ENCODE measurements around the gene SENP1.

SENP1 gene

GRCh38 chr12:48024735-48025134 lies 81.1 kb downstream of the SENP1 start:
- FAIRE-seq (no peak), DNase-seq (ENCODE audit: insufficient read length, low spot score) (no peak)
- TF ChIP-seq, protein P1, sequence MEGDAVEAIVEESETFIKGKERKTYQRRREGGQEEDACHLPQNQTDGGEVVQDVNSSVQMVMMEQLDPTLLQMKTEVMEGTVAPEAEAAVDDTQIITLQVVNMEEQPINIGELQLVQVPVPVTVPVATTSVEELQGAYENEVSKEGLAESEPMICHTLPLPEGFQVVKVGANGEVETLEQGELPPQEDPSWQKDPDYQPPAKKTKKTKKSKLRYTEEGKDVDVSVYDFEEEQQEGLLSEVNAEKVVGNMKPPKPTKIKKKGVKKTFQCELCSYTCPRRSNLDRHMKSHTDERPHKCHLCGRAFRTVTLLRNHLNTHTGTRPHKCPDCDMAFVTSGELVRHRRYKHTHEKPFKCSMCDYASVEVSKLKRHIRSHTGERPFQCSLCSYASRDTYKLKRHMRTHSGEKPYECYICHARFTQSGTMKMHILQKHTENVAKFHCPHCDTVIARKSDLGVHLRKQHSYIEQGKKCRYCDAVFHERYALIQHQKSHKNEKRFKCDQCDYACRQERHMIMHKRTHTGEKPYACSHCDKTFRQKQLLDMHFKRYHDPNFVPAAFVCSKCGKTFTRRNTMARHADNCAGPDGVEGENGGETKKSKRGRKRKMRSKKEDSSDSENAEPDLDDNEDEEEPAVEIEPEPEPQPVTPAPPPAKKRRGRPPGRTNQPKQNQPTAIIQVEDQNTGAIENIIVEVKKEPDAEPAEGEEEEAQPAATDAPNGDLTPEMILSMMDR (IDR thresholded peaks at IDR 0.05; ENCODE audit: insufficient read depth, missing control alignments), result no peak

DNA sequence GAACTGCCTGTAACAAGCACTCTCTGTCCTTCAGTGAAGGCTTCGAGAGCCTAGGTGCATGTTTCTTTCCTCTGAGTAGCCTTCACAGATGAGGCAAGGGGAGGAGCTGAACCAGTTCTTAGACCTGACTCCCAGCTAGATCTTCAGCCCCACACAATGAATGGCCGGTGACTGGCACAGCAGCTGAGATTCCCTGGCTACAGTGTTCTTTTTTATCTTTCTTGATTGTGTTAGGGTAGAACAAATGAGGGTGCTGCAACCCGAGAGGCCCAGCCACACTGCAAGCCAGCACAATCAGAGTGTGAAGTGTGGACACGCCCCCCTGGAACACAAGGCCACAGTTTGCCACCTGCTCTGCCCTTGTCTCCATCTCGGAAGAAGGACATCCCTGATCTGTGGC lies 82.5 kb downstream of the SENP1 start:
- TF ChIP-seq, protein P1 (IDR thresholded peaks at IDR 0.05; ENCODE audit: insufficient read depth, missing control alignments), result no peak
- DNase-seq (ENCODE audit: insufficient read length, low spot score) (no peak), FAIRE-seq (no peak)

- FAIRE-seq (no peak), DNase-seq (ENCODE audit: insufficient read length, low spot score) (no peak)
- TF ChIP-seq, protein P1 (IDR thresholded peaks at IDR 0.05; ENCODE audit: insufficient read depth, missing control alignments), result no peak
These were observed 83.0 kb downstream of the SENP1 start for GRCh38 chr12:48022676-48023385.

- no peak for FAIRE-seq
- TF ChIP-seq, protein P1 (IDR thresholded peaks at IDR 0.05; ENCODE audit: insufficient read depth, missing control alignments), result no peak
- no peak for DNase-seq (ENCODE audit: insufficient read length, low spot score)
These were observed 83.7 kb downstream of the SENP1 start for GRCh38 chr12:48022180-48022521.

GRCh38 chr12:48021485-48022179 lies 84.2 kb downstream of the SENP1 start:
- no peak for DNase-seq (ENCODE audit: insufficient read length, low spot score)
- TF ChIP-seq, protein P1 (IDR thresholded peaks at IDR 0.05; ENCODE audit: insufficient read depth, missing control alignments), result no peak
- no peak for FAIRE-seq

- TF ChIP-seq, protein P1 (IDR thresholded peaks at IDR 0.05; ENCODE audit: insufficient read depth, missing control alignments), result no peak
- FAIRE-seq (no peak), DNase-seq (ENCODE audit: insufficient read length, low spot score) (no peak)
These were observed 86.1 kb downstream of the SENP1 start for GRCh38 chr12:48019639-48020265.

DNA sequence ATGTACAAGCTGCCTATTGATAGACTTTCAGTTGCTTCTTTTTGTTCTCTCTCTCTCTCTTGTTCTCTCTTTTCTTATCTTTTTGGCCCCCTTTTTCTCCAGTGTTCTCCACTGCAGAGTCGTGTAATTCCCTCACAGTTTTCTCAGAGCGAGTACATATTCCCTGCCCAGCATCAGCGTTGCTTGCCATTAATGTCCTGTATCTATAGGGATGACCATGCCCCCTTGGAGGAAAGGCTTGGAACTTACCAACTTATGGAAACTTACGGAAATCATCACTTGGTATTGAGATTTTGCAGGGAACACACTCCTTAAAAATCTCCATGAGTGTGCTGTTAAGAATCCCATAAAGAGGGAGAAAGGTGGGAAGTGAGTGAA lies 87.3 kb downstream of the SENP1 start:
- TF ChIP-seq, protein P1 (IDR thresholded peaks at IDR 0.05; ENCODE audit: insufficient read depth, missing control alignments), result no peak
- FAIRE-seq (no peak), DNase-seq (ENCODE audit: insufficient read length, low spot score) (no peak)
